Measurements from ENCODE around the gene MAPK9.

The MAPK9 gene

DNA sequence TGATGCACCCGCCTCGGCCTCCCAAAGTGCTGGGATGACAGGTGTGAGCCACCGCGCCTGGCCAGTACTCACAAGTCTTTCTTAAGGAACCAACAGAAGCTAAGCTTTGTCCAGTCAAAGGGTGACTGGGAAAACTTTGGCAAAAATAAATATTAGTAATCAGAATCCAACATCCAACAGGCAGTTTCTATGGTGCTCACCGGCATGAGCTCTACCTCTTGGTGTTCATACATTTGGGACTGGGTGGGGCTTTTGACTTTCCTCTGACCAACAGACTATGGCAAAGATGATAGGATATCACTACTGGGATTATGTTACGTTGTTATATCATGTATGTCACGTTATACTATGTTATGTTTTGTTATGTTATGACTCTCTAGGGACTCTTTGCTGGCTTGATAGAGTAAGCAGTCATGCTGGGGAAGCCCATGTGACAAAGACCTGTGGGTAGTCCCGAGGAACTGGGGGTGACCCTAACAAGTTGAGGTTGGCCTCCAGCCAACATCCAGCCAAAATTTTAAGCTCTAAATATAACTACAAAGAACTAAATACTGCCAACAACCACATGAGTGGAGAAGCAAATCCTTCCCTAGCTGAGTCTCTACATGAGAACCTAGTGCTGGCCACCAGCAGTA is 88.8 kb downstream of the MAPK9 start:
- no peak overlapping the region for H3K4me3 ChIP-seq (ENCODE audit: low read depth, low read length)
- TF ChIP-seq CTCF (IDR thresholded peaks at IDR 0.05; ENCODE audit: low read depth, low read length), result no peak

DNA sequence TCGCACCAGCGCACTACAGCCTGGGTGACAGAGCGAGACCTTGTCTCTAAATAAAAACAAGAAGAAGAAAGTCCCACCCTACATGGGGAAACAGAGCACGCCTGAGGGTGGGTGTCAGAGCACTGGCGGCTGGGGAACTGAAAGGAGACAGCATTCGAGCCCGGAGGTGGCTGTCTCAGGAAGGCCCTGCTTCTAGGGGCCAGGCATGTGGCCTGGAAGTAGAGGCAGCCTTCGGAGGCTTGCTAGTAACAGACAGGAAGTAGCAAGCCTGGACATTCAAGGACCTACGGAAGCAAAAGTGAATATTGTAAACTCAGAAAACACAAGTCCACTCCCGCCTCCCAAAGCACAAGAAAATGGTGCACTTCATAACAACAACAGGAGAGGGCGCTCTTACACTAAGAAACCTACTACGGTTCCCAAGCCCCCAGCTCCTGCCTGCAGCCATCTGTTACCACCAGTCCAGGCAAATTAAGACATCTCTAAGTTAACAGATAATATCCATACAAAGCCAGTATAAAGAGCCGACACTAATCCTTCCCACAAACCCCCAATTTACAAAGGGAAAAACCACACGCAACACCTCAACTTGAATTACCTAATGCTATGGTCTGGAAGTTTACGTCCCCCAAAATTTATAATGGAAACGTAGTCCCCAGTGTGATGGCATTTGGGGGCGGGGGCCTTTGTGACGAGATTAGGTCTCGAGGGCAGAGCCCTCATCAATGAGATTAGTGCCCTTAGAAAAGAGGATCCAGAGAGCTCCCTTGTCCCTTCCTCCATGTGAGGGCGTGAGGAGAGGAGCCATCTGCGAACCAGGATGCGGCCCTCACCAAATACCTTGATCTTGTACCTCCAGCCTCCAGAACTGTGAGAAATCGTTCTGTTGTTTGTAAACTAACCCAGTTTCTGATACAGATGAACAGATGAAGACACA is 90.6 kb downstream of the MAPK9 start:
- TF ChIP-seq CTCF (IDR thresholded peaks at IDR 0.05; ENCODE audit: low read depth, low read length), result no peak; the same call in 1 of the 2 replicates
- H3K4me3 ChIP-seq (ENCODE audit: low read depth, low read length), result no peak overlapping the region

DNA sequence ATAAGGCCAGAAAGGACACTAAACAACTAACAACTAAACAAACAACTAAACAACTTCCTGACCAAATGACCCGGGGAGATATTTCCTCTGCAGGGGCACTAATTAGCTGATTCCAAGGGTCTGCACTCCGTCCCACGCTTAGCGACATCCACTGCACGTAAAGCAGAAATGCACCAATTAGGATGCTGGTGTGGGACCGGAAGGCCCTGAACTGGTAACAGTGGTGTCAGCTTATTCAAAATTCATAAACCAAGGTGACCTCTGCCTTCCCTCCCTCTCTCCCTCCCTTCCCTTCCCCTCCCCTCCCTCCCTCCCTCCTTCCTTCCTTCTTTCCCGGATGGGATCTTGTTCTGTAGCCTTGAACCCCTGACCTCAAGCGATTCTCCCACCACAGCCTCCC is 92.5 kb downstream of the MAPK9 start:
- TF ChIP-seq CTCF (IDR thresholded peaks at IDR 0.05; ENCODE audit: low read depth, low read length), result no peak

DNA sequence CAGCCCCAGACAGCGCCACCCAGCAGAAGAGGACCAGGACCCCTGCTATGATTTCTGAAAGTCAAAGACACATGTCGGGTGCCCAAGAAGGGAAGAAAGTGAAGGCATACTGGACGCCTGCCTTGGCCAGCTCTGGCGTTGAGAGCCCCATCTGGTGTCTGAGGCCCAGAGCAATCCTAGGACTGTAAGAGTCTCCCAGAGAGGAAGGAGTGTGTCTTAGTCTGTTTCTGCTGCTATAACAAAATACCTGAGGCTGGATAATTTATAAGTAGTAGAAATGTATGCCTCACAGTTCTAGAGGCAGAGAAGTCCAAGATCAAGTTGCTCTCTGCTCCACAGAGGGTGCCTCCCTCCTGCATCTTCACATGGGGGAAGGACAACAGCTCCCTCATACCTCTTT is 93.7 kb downstream of the MAPK9 start:
- no peak for TF ChIP-seq CTCF (IDR thresholded peaks at IDR 0.05; ENCODE audit: low read depth, low read length)
- no peak overlapping the region for H3K4me3 ChIP-seq (ENCODE audit: low read depth, low read length)

More for the DNA sequence above, 92.5 kb downstream of the MAPK9 start:
- no peak overlapping the region for H3K4me3 ChIP-seq (ENCODE audit: low read depth, low read length)

DNA sequence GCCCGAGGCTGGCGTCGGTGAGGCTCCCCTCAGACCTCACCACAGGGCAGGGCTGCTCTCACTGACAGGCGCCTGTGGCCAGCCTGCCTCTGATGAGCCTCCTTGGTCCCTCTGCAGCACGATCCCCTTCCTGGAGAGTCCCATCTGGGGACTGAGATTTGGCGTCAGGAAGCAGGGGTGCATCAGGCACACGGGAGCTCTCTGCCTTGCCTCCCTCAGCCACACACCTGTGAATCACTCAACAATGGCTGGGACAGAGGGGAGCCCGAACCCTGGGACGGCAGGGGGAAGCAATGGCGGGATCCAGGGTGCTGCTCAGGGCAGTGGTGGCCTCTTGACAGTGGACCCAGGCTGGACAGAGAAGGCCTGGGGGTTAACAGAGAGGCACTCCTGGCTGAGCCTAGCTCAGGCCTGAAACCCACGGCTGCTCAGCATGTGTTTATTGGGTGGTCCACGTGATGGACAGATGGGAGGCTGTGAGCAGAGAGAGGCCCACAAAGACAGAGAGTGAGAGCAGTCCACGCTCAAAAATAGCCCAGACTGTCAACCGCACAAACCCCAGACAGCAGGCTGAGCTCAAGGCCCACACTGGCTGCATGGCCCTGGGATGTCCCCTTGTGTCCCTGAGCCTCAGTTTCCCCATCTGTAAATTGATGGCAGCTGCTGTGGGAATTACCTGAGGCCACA is 94.7 kb downstream of the MAPK9 start:
- H3K4me3 ChIP-seq (ENCODE audit: low read depth, low read length), result no peak overlapping the region
- no peak for TF ChIP-seq CTCF (IDR thresholded peaks at IDR 0.05; ENCODE audit: low read depth, low read length)

GRCh38 chr5:180194410-180195345 is 97.2 kb downstream of the MAPK9 start:
- no peak overlapping the region for H3K4me3 ChIP-seq (ENCODE audit: low read depth, low read length)
- no peak for TF ChIP-seq CTCF (IDR thresholded peaks at IDR 0.05; ENCODE audit: low read depth, low read length)

Measured in WI38 (cell line).